Stimulated activated CD8-positive, alpha-beta memory T cell treated with anti-CD3 and anti-CD28 coated beads, Interleukin-4, amount 100 ng/mL, for 48 hours (primary cell): ENCODE results near the gene FBXL17.
"Not testable (repeated sequence)": the region's sequence is repeated elsewhere in the genome, so short reads cannot be mapped to it uniquely, and the experiment has no call there.

Source experiments
- DNase-seq: peaks from one replicate; pipeline ENCODE4 v3.0.0-alpha.2; 2020

The FBXL17 gene

GRCh38 chr5:108297042-108297601, 84.8 kb downstream of the FBXL17 start:
- DNase-seq: no peak

- DNase-seq: no peak
Observed at GRCh38 chr5:108295578-108296368, 86.1 kb downstream of the FBXL17 start.

GRCh38 chr5:108280960-108281569, 100.8 kb downstream of the FBXL17 start:
- no peak for DNase-seq

- no peak for DNase-seq
Observed at GRCh38 chr5:108280248-108280647, 101.7 kb downstream of the FBXL17 start.

- DNase-seq: no peak
Observed at GRCh38 chr5:108278285-108279240, 103.3 kb downstream of the FBXL17 start.

- no peak for DNase-seq
Observed at GRCh38 chr5:108276187-108277050, 105.5 kb downstream of the FBXL17 start.

- DNase-seq: not testable (repeated sequence)
Observed at GRCh38 chr5:108274080-108274479, 107.8 kb downstream of the FBXL17 start.

- DNase-seq: no peak
Observed at GRCh38 chr5:108271127-108271526, 110.8 kb downstream of the FBXL17 start.

GRCh38 chr5:108266242-108266641, 115.7 kb downstream of the FBXL17 start:
- DNase-seq: no peak

GRCh38 chr5:108264533-108264932, 117.4 kb downstream of the FBXL17 start:
- no peak for DNase-seq

GRCh38 chr5:108263338-108263737, 118.6 kb downstream of the FBXL17 start:
- DNase-seq: no peak

- DNase-seq: no peak
Observed at GRCh38 chr5:108260858-108261170, 121.1 kb downstream of the FBXL17 start.

GRCh38 chr5:108260117-108260857, 121.6 kb downstream of the FBXL17 start:
- DNase-seq: peak; percentile 72

GRCh38 chr5:108259306-108259705, 122.6 kb downstream of the FBXL17 start:
- DNase-seq: no peak

- DNase-seq: no peak
Observed at GRCh38 chr5:108257996-108258395, 123.9 kb downstream of the FBXL17 start.

GRCh38 chr5:108255468-108255867, 126.4 kb downstream of the FBXL17 start:
- DNase-seq: no peak

- no peak for DNase-seq
Observed at GRCh38 chr5:108251350-108251749, 130.5 kb downstream of the FBXL17 start.

GRCh38 chr5:108249785-108250426, 132.0 kb downstream of the FBXL17 start:
- DNase-seq: no peak

GRCh38 chr5:108249095-108249784, 132.7 kb downstream of the FBXL17 start:
- DNase-seq: no peak
